Transverse colon (tissue), 4 donors: ENCODE results near the gene INO80. TPM values are rescaled to one million over a fixed set of nuclear protein-coding genes. Genes with fewer than 3 reads are reported as not detected.

Experiments used
- DNase-seq: peaks from one replicate; pipeline ENCODE4 v3.0.0-alpha.2; 2019
- H3K27ac ChIP-seq, 4 donors: fragments of 200-600 bp; sonication (generic); 2 replicates each; pipeline ENCODE4 v1.5.1; 2016 to 2018; ENCODE audit warnings: inconsistent platforms in 4 of 4
- H3K27me3 ChIP-seq: fragments of 200-600 bp; sonication (generic); 2 replicates; pipeline ENCODE4 v1.5.1; 2017; ENCODE audit warnings: inconsistent platforms
- H3K36me3 ChIP-seq, 4 donors: fragments of 200-600 bp; sonication (generic); 2 replicates each; pipeline ENCODE4 v1.5.1; 2017 to 2019; ENCODE audit warnings: inconsistent platforms in 4 of 4
- H3K4me1 ChIP-seq, 4 donors: fragments of 200-600 bp; sonication (generic); 2 replicates each; pipeline ENCODE4 v1.5.1; 2017 to 2020; ENCODE audit warnings: inconsistent platforms in 4 of 4
- H3K4me3 ChIP-seq, 4 donors: fragments of 200-600 bp; sonication (generic); 1 replicate in 1 of 4; 2 replicates in 3 of 4; pipeline versions ENCODE4 v1.5.1 to v1.6.1; 2017 to 2019; ENCODE audit warnings: inconsistent platforms in 4 of 4
- H3K9me3 ChIP-seq, 2 donors: fragments of 200-600 bp; sonication (generic); 2 replicates each; pipeline ENCODE4 v1.5.1; 2017 to 2019; ENCODE audit warnings: inconsistent platforms in 2 of 2
- EP300 ChIP-seq: sonication (generic); formaldehyde crosslinking; IDR thresholded peaks from one replicate; pipeline ENCODE4 v1.6.1; 2017; ENCODE audit warnings: antibody characterized with exemption, low read depth
- POLR2A ChIP-seq: fragments of 450-650 bp; IDR thresholded peaks from one replicate; pipeline ENCODE4 v1.6.1; 2016; ENCODE audit warnings: antibody characterized with exemption, mild to moderate bottlenecking, moderate library complexity
- POLR2AphosphoS5 ChIP-seq, 3 donors: sonication (generic); formaldehyde crosslinking; IDR thresholded peaks; one replicate each; pipeline ENCODE4 v1.6.1; 2016; ENCODE audit warnings: antibody characterized with exemption in 3 of 3
- WGBS, 2 donors: methylation state at CpG; one replicate each; pipeline ENCODE4 v1.1.5; 2018; ENCODE audit warnings: low coverage in 1 of 2; 5-methylcytosine and 5-hydroxymethylcytosine counted together
- in situ Hi-C, 4 donors: fragments of 200-750 bp; cut with MboI; loops; one replicate each; pipeline versions ENCODE4 v1.15.0 to v1.15.1; 2017; ENCODE audit warnings: low sequenced_read_pairs in 3 of 4, low pct_ligation_motif_present in 1 of 4, low pct_unique_long_range_greater_than_20kb in 1 of 4
- intact Hi-C: fragments of 100-400 bp; cut with DNase I; formaldehyde crosslinking; loops from one replicate; pipeline ENCODE4 v1.15.1; 2023; ENCODE audit warnings: low total_unique reads
- total RNA-seq, 4 donors: library from RNA; depleted of rRNA; stranded (reverse); fragments of >200 nt; gene quantifications; one replicate each; pipeline ENCODE4 v1.1.0, GENCODE V29; 2016
- TF ChIP-seq, protein P1 (sequence below), 5 experiments: fragments of 200-600 bp in 3 of 5; fragments of 450-650 bp in 2 of 5; sonication (generic) in 3 of 5; IDR thresholded peaks; 1 replicate in 2 of 5; 2 replicates in 3 of 5; pipeline ENCODE4 v1.5.1; 2016 to 2017; ENCODE audit warnings: antibody characterized with exemption in 5 of 5, inconsistent platforms in 3 of 5, mild to moderate bottlenecking in 2 of 5, moderate library complexity in 1 of 5

INO80 gene
- total RNA-seq, 4 donors from 2014 or later, result 21.8 to 69.1 (median 29.8) TPM

DNA sequence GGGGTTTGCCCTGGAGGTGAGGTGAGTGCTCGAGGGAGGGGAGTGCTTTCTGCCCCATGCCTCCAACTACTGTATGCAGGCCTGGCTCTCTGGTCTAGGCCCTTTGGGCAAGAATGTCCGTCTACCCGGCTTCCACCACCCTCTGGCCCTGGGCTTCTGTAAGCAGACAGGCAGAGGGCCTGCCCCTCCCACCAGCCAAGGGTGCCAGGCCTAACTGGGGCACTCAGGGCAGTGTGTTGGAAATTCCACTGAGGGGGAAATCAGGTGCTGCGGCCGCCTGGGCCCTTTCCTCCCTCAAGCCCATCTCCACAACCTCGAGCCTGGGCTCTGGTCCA, 177.6 kb downstream of the INO80 start:
- H3K4me3 ChIP-seq, result no peak overlapping the region
- no peaks in the 10 kb centered on the region for H3K27me3 ChIP-seq
- in situ Hi-C loops (no loop called here), intact Hi-C loops (no loop called here)
- TF ChIP-seq POLR2A, result no peak
- TF ChIP-seq EP300, result no peak
- TF ChIP-seq, protein P1, sequence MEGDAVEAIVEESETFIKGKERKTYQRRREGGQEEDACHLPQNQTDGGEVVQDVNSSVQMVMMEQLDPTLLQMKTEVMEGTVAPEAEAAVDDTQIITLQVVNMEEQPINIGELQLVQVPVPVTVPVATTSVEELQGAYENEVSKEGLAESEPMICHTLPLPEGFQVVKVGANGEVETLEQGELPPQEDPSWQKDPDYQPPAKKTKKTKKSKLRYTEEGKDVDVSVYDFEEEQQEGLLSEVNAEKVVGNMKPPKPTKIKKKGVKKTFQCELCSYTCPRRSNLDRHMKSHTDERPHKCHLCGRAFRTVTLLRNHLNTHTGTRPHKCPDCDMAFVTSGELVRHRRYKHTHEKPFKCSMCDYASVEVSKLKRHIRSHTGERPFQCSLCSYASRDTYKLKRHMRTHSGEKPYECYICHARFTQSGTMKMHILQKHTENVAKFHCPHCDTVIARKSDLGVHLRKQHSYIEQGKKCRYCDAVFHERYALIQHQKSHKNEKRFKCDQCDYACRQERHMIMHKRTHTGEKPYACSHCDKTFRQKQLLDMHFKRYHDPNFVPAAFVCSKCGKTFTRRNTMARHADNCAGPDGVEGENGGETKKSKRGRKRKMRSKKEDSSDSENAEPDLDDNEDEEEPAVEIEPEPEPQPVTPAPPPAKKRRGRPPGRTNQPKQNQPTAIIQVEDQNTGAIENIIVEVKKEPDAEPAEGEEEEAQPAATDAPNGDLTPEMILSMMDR (IDR thresholded peaks at IDR 0.05), result no peak
- TF ChIP-seq POLR2AphosphoS5 (IDR thresholded peaks at IDR 0.05), result no peak
- peak overlapping the region in 1 of 4 donors; percentile 31 for H3K27ac ChIP-seq
- no peak for DNase-seq
- H3K4me1 ChIP-seq, result peaks cover 16 to 40% (median 31%) of the 10 kb centered on the region in 4 donors
- 85 to 86% methylated on average over 1 to 6 of the region's 6 CpGs for WGBS, 2 donors
- H3K36me3 ChIP-seq, result no peaks in the 10 kb centered on the region
- H3K9me3 ChIP-seq, result no peaks in the 10 kb centered on the region

DNA sequence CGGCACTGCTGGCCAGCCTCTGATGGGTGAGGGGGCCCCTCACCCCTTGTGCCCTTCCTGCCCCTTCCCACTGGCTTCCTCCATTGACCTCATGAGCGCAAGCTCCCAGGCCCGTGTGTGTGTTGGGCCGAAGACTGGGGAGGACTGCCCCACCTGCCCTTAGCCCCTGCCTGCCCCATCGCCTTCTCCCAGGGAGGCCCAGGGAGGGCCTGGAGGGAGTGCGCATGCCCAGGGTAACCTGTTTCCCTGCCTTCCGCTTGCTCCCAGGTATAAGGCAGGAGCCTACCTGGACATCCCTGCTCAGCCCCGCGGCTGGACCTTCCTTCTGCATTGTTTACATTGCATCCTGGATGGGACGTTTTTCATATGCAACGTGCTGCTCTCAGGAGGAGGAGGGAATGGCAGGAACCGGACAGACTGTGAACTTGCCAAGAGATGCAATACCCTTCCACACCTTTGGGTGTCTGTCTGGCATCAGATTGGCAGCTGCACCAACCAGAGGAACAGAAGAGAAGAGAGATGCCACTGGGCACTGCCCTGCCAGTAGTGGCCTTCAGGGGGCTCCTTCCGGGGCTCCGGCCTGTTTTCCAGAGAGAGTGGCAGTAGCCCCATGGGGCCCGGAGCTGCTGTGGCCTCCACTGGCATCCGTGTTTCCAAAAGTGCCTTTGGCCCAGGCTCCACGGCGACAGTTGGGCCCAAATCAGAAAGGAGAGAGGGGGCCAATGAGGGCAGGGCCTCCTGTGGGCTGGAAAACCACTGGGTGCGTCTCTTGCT, 178.1 kb downstream of the INO80 start:
- peak; percentile 39 for DNase-seq
- TF ChIP-seq POLR2AphosphoS5 (IDR thresholded peaks at IDR 0.05), result no peak
- TF ChIP-seq, protein P1 (IDR thresholded peaks at IDR 0.05), result peak in 4 of 5 experiments; percentile 25 to 66 (median 44)
- H3K4me3 ChIP-seq, result no peak overlapping the region
- peaks cover 16 to 44% (median 32%) of the 10 kb centered on the region in 4 donors for H3K4me1 ChIP-seq
- WGBS, 2 donors, result 67% methylated on average over 19 of the region's 19 CpGs; no CpG with 5 or more reads in 1 of the 2 donors
- in situ Hi-C loops (no loop called here), intact Hi-C loops (no loop called here)
- no peaks in the 10 kb centered on the region for H3K27me3 ChIP-seq
- no peaks in the 10 kb centered on the region for H3K36me3 ChIP-seq
- peak overlapping the region in 1 of 4 donors; percentile 31 for H3K27ac ChIP-seq
- H3K9me3 ChIP-seq, result no peaks in the 10 kb centered on the region

DNA sequence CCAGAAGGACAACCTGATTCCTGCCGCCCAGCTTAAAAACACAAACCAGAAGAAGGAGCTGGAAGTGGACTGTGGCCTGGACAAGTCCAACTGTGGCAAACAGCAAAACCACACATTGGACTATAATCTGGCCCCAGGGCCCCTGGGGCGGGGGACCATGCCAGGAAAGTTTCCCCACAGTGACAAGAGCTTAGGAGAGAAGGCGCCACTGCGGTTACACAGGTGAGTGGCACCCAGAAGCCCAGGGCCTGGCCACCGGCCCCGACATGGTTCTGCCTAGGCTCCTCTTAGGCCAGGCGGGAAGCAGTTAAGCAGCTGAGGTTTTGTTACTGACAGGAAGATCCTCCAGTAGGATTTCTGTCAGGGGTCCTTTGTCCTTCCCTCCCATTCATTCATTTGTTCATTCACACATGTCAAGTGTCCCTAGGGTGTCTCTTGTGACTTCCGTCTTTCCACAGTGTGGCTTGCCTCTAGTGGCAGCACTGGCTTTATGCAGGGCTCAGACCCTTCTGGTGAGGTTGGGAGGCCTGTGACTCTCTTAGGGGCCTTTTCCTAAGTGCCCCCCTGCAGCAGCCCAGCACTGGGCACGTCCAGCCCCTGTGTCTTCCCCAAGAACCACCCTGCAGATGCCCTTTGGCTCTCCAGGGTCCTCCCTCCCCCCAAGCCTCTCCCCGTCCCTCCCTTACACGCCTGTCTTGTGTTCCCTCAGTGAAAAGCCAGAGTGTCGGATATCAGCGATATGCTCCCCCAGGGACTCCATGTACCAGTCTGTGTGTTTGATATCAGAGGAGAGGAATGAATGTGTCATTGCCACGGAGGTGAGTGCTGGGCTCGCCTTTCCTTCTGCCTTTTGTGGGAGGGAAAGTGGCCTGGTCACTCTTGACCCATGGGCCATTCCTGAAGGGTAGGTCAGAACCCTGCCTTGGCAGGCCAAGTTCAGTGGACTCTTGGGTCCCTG, 179.1 kb downstream of the INO80 start:
- Histone ChIP-seq H3K27me3 (no peaks in the 10 kb centered on the region), H3K9me3 (no peaks in the 10 kb centered on the region), H3K36me3 (no peaks in the 10 kb centered on the region)

More for the DNA sequence above, 179.1 kb downstream of the INO80 start:
- no peak for TF ChIP-seq POLR2A
- no peak for TF ChIP-seq EP300
- TF ChIP-seq, protein P1 (IDR thresholded peaks at IDR 0.05), result no peak
- no peak for TF ChIP-seq POLR2AphosphoS5 (IDR thresholded peaks at IDR 0.05)
- 74 to 85% methylated on average over 3 to 15 of the region's 15 CpGs for WGBS, 2 donors
- peaks cover 7 to 39% (median 23%) of the 10 kb centered on the region in 4 donors for H3K4me1 ChIP-seq
- DNase-seq, result no peak
- intact Hi-C loops, result no loop called here
- H3K4me3 ChIP-seq, result no peak overlapping the region
- in situ Hi-C loops, result no loop called here
- H3K27ac ChIP-seq, result peak overlapping the region in 1 of 4 donors; percentile 31
